Measurements from ENCODE around the gene ASPN. TPM values are rescaled to one million over a fixed set of nuclear protein-coding genes. Genes with fewer than 3 reads are reported as not detected.
A peak's percentile ranks its signal among the peaks of the same experiment; 100 is the strongest.

The ASPN gene
- total RNA-seq, 1 donor from 2014 or later = 43.5 TPM

- intact Hi-C loops (cut with DNase I) = loop anchor here (2.0 to 5.0 kb wide), 4 partner anchors 97 to 325 kb away; partner anchors contain the start of genes BICD2, CENPP and NOL8
- H3K27ac ChIP-seq = no peak overlapping the region
- peaks cover 0 to 14% of the 10 kb centered on the region in 2 donors for H3K4me1 ChIP-seq
- no peaks in the 10 kb centered on the region for H3K36me3 ChIP-seq
- TF ChIP-seq CTCF (IDR thresholded peaks at IDR 0.05) = no peak
- no peaks in the 10 kb centered on the region for H3K27me3 ChIP-seq
- H3K4me3 ChIP-seq = no peak overlapping the region
- DNase-seq (ENCODE audit: low spot score in 2 of 2) = no peak
- no peaks in the 10 kb centered on the region for H3K9me3 ChIP-seq
These were observed 42.2 kb downstream of the ASPN start for GRCh38 chr9:92439921-92440750.

GRCh38 chr9:92438900-92439526 is 43.3 kb downstream of the ASPN start:
- no peaks in the 10 kb centered on the region for H3K36me3 ChIP-seq
- H3K9me3 ChIP-seq = no peaks in the 10 kb centered on the region
- TF ChIP-seq CTCF (IDR thresholded peaks at IDR 0.05) = peak; percentile 18 to 55 (median 51)
- intact Hi-C loops (cut with DNase I) = loop anchor here (2.0 kb wide), 3 partner anchors 96 to 326 kb away; partner anchors contain the start of genes BICD2, CENPP and NOL8
- H3K27me3 ChIP-seq = no peaks in the 10 kb centered on the region
- no peak for DNase-seq (ENCODE audit: low spot score in 2 of 2)
- H3K4me3 ChIP-seq = no peak overlapping the region
- no peak overlapping the region for H3K27ac ChIP-seq
- peaks cover 0 to 14% of the 10 kb centered on the region in 2 donors for H3K4me1 ChIP-seq

GRCh38 chr9:92435263-92435662 is 47.0 kb downstream of the ASPN start:
- intact Hi-C loops (cut with DNase I) = no loop called here
- Histone ChIP-seq H3K27ac (no peak overlapping the region), H3K36me3 (no peaks in the 10 kb centered on the region), H3K9me3 (no peaks in the 10 kb centered on the region), H3K4me1 (peaks cover 0 to 14% of the 10 kb centered on the region in 2 donors), H3K4me3 (no peak overlapping the region), H3K27me3 (no peaks in the 10 kb centered on the region)
- TF ChIP-seq CTCF (IDR thresholded peaks at IDR 0.05) = no peak
- no peak for DNase-seq (ENCODE audit: low spot score in 2 of 2)

GRCh38 chr9:92432972-92433548 is 49.2 kb downstream of the ASPN start:
- no peaks in the 10 kb centered on the region for H3K36me3 ChIP-seq
- intact Hi-C loops (cut with DNase I) = no loop called here
- no peak overlapping the region for H3K4me3 ChIP-seq
- H3K27ac ChIP-seq = no peak overlapping the region
- no peak for TF ChIP-seq CTCF (IDR thresholded peaks at IDR 0.05)
- no peaks in the 10 kb centered on the region for H3K9me3 ChIP-seq
- DNase-seq (ENCODE audit: low spot score in 2 of 2) = no peak
- H3K4me1 ChIP-seq = no peaks in the 10 kb centered on the region
- no peaks in the 10 kb centered on the region for H3K27me3 ChIP-seq

GRCh38 chr9:92432350-92432749 is 50.0 kb downstream of the ASPN start:
- TF ChIP-seq CTCF (IDR thresholded peaks at IDR 0.05) = no peak
- H3K9me3 ChIP-seq = no peaks in the 10 kb centered on the region
- no peaks in the 10 kb centered on the region for H3K4me1 ChIP-seq
- H3K4me3 ChIP-seq = no peak overlapping the region
- H3K27me3 ChIP-seq = no peaks in the 10 kb centered on the region
- no peaks in the 10 kb centered on the region for H3K36me3 ChIP-seq
- intact Hi-C loops (cut with DNase I) = no loop called here
- DNase-seq (ENCODE audit: low spot score in 2 of 2) = no peak
- H3K27ac ChIP-seq = no peak overlapping the region

All from ascending aorta (tissue), 2 donors.